ENCODE measurements around the gene FGD3.

Gene FGD3

GRCh38 chr9:93064392-93065134 is 117.2 kb downstream of the FGD3 start:
- no peak for DNase-seq (ENCODE audit: extremely low spot score)
- TF ChIP-seq CTBP1 (IDR thresholded peaks at IDR 0.05; ENCODE audit: borderline replicate concordance) (no peak), FOXA1 (IDR thresholded peaks at IDR 0.05) (no peak), LEF1 (IDR thresholded peaks at IDR 0.05; ENCODE audit: borderline replicate concordance) (no peak), PKNOX1 (IDR thresholded peaks at IDR 0.05) (no peak), FOXM1 (IDR thresholded peaks at IDR 0.05; ENCODE audit: borderline replicate concordance) (no peak), ELF4 (IDR thresholded peaks at IDR 0.05) (no peak), ZNF384 (IDR thresholded peaks at IDR 0.05) (no peak), BHLHE40 (IDR thresholded peaks at IDR 0.05; ENCODE audit: borderline replicate concordance) (no peak), HDGF (IDR thresholded peaks at IDR 0.05; ENCODE audit: borderline replicate concordance) (no peak), FOXK2 (IDR thresholded peaks at IDR 0.05) (no peak), SP1 (IDR thresholded peaks at IDR 0.05) (no peak), ARNT (IDR thresholded peaks at IDR 0.05) (no peak), L3MBTL2 (conservative IDR thresholded peaks at IDR 0.05) (no peak), NFRKB (IDR thresholded peaks at IDR 0.05) (no peak), SUZ12 (IDR thresholded peaks at IDR 0.05) (no peak), TARDBP (IDR thresholded peaks at IDR 0.05) (no peak)
- ChIA-PET POLR2A (no interaction called here), CTCF (no interaction called here)

- ChIA-PET CTCF (no interaction called here), POLR2A (no interaction called here)
- no peak for TF ChIP-seq CTBP1 (IDR thresholded peaks at IDR 0.05; ENCODE audit: borderline replicate concordance)
- TF ChIP-seq FOXM1 (IDR thresholded peaks at IDR 0.05; ENCODE audit: borderline replicate concordance): no peak
- TF ChIP-seq FOXA1 (IDR thresholded peaks at IDR 0.05): no peak
- TF ChIP-seq ELF4 (IDR thresholded peaks at IDR 0.05): no peak
- no peak for TF ChIP-seq HDGF (IDR thresholded peaks at IDR 0.05; ENCODE audit: borderline replicate concordance)
- TF ChIP-seq LEF1 (IDR thresholded peaks at IDR 0.05; ENCODE audit: borderline replicate concordance): no peak
- no peak for TF ChIP-seq ZNF384 (IDR thresholded peaks at IDR 0.05)
- no peak for TF ChIP-seq NFRKB (IDR thresholded peaks at IDR 0.05)
- no peak for TF ChIP-seq PKNOX1 (IDR thresholded peaks at IDR 0.05)
- TF ChIP-seq ARNT (IDR thresholded peaks at IDR 0.05): no peak
- TF ChIP-seq L3MBTL2 (conservative IDR thresholded peaks at IDR 0.05): no peak
- no peak for TF ChIP-seq TARDBP (IDR thresholded peaks at IDR 0.05)
- no peak for TF ChIP-seq BHLHE40 (IDR thresholded peaks at IDR 0.05; ENCODE audit: borderline replicate concordance)
- no peak for TF ChIP-seq SP1 (IDR thresholded peaks at IDR 0.05)
- TF ChIP-seq FOXK2 (IDR thresholded peaks at IDR 0.05): no peak
- no peak for TF ChIP-seq SUZ12 (IDR thresholded peaks at IDR 0.05)
- no peak for DNase-seq (ENCODE audit: extremely low spot score)
Observed at GRCh38 chr9:93065135-93065720, 117.9 kb downstream of the FGD3 start.

- POLR2A ChIA-PET: no interaction called here
Observed at GRCh38 chr9:93066978-93067603, 119.8 kb downstream of the FGD3 start.

GRCh38 chr9:93068956-93069355 is 121.6 kb downstream of the FGD3 start:
- DNase-seq (ENCODE audit: extremely low spot score): no peak
- CTCF ChIA-PET: no interaction called here
- POLR2A ChIA-PET: no interaction called here
- TF ChIP-seq SUZ12 (IDR thresholded peaks at IDR 0.05) (no peak), PKNOX1 (IDR thresholded peaks at IDR 0.05) (no peak), CTBP1 (IDR thresholded peaks at IDR 0.05; ENCODE audit: borderline replicate concordance) (no peak), ARNT (IDR thresholded peaks at IDR 0.05) (no peak), L3MBTL2 (conservative IDR thresholded peaks at IDR 0.05) (no peak), LEF1 (IDR thresholded peaks at IDR 0.05; ENCODE audit: borderline replicate concordance) (no peak), SP1 (IDR thresholded peaks at IDR 0.05) (no peak)

More at GRCh38 chr9:93066978-93067603, 119.8 kb downstream of the FGD3 start:
- CTCF ChIA-PET: no interaction called here
- no peak for DNase-seq (ENCODE audit: extremely low spot score)
- no peak for TF ChIP-seq BHLHE40 (IDR thresholded peaks at IDR 0.05; ENCODE audit: borderline replicate concordance)
- TF ChIP-seq ELF4 (IDR thresholded peaks at IDR 0.05): no peak
- TF ChIP-seq ARNT (IDR thresholded peaks at IDR 0.05): no peak

GRCh38 chr9:93071464-93071863 is 124.1 kb downstream of the FGD3 start:
- ChIA-PET CTCF (no interaction called here), POLR2A (no interaction called here)
- TF ChIP-seq ELF4 (IDR thresholded peaks at IDR 0.05) (no peak), SP1 (IDR thresholded peaks at IDR 0.05) (no peak), ARNT (IDR thresholded peaks at IDR 0.05) (no peak), PKNOX1 (IDR thresholded peaks at IDR 0.05) (no peak), BHLHE40 (IDR thresholded peaks at IDR 0.05; ENCODE audit: borderline replicate concordance) (no peak), ZNF384 (IDR thresholded peaks at IDR 0.05) (no peak)
- DNase-seq (ENCODE audit: extremely low spot score): peak; percentile 64

Measured in HEK293T (cell line).